ENCODE data around the gene TMPRSS11A.

Gene TMPRSS11A

GRCh38 chr4:67934628-67935027 lies 28.7 kb downstream of the TMPRSS11A start:
- Histone ChIP-seq H3K36me3 (replicated peaks; ENCODE audit: insufficient read depth, low read length) (no peaks in the 10 kb centered on the region), H4K20me1 (ENCODE audit: insufficient read depth, low read length) (no peaks in the 10 kb centered on the region), H3F3A (ENCODE audit: insufficient read depth, low read length) (peaks cover 12% of the 10 kb centered on the region), H3K9me3 (replicated peaks; ENCODE audit: insufficient read depth, low read length) (no peaks in the 10 kb centered on the region; the same call in 1 of the 2 replicates), H3K27me3 (replicated peaks; ENCODE audit: insufficient read depth, low read length) (no peaks in the 10 kb centered on the region), H3K4me3 (ENCODE audit: low read length) (peak overlapping the region; percentile 6; the same call in 1 of the 2 replicates), H3K4me2 (ENCODE audit: low read depth, low read length) (peak overlapping the region; percentile 55), H3K4me1 (ENCODE audit: low read length) (peaks cover 27% of the 10 kb centered on the region), H3K9ac (ENCODE audit: low read length) (peak overlapping the region; percentile 11; the same call in 1 of the 2 replicates), H2AFZ (ENCODE audit: low read length) (peak overlapping the region; percentile 33), H3K79me2 (ENCODE audit: low read length) (no peaks in the 10 kb centered on the region), H3K27ac (ENCODE audit: low read length) (peak overlapping the region; percentile 74), H3K9me2 (replicated peaks; ENCODE audit: insufficient read depth, low read length) (no peaks in the 10 kb centered on the region)
- DNase-seq = peak; percentile 78
- no peak for TF ChIP-seq CTCF (IDR thresholded peaks at IDR 0.05; ENCODE audit: low read length)
- TF ChIP-seq EZH2phosphoT487 (IDR thresholded peaks at IDR 0.05; ENCODE audit: low read length) = no peak
- TF ChIP-seq EZH2 (optimal IDR thresholded peaks at IDR 0.05; ENCODE audit: low read depth, low read length) = no peak

- peaks cover 27% of the 10 kb centered on the region for H3K4me1 ChIP-seq (ENCODE audit: low read length)
- peaks cover 12% of the 10 kb centered on the region for H3F3A ChIP-seq (ENCODE audit: insufficient read depth, low read length)
- H3K27ac ChIP-seq (ENCODE audit: low read length) = peak overlapping the region; percentile 74; the same call in 1 of the 2 replicates
- H2AFZ ChIP-seq (ENCODE audit: low read length) = peak overlapping the region; percentile 0; the same call in 1 of the 2 replicates
- H3K79me2 ChIP-seq (ENCODE audit: low read length) = no peaks in the 10 kb centered on the region
- no peaks in the 10 kb centered on the region for H4K20me1 ChIP-seq (ENCODE audit: insufficient read depth, low read length)
- no peaks in the 10 kb centered on the region for H3K27me3 ChIP-seq (replicated peaks; ENCODE audit: insufficient read depth, low read length)
- H3K9ac ChIP-seq (ENCODE audit: low read length) = no peak overlapping the region
- no peak overlapping the region for H3K4me3 ChIP-seq (ENCODE audit: low read length)
- H3K9me3 ChIP-seq (replicated peaks; ENCODE audit: insufficient read depth, low read length) = no peaks in the 10 kb centered on the region; the same call in 1 of the 2 replicates
- peak overlapping the region; percentile 55; the same call in 1 of the 2 replicates for H3K4me2 ChIP-seq (ENCODE audit: low read depth, low read length)
- H3K9me2 ChIP-seq (replicated peaks; ENCODE audit: insufficient read depth, low read length) = no peaks in the 10 kb centered on the region
- no peaks in the 10 kb centered on the region for H3K36me3 ChIP-seq (replicated peaks; ENCODE audit: insufficient read depth, low read length)
- TF ChIP-seq CTCF (IDR thresholded peaks at IDR 0.05; ENCODE audit: low read length) (no peak), EZH2phosphoT487 (IDR thresholded peaks at IDR 0.05; ENCODE audit: low read length) (no peak), EZH2 (optimal IDR thresholded peaks at IDR 0.05; ENCODE audit: low read depth, low read length) (no peak)
- no peak for DNase-seq
Observed at GRCh38 chr4:67933755-67934154, 29.5 kb downstream of the TMPRSS11A start.

- DNase-seq = no peak
- Histone ChIP-seq H3K79me2 (ENCODE audit: low read length) (no peaks in the 10 kb centered on the region), H3K9me3 (replicated peaks; ENCODE audit: insufficient read depth, low read length) (no peaks in the 10 kb centered on the region), H3K27me3 (replicated peaks; ENCODE audit: insufficient read depth, low read length) (no peaks in the 10 kb centered on the region), H3K9ac (ENCODE audit: low read length) (no peak overlapping the region), H3K4me3 (ENCODE audit: low read length) (no peak overlapping the region), H2AFZ (ENCODE audit: low read length) (no peak overlapping the region), H3K36me3 (replicated peaks; ENCODE audit: insufficient read depth, low read length) (no peaks in the 10 kb centered on the region), H3F3A (ENCODE audit: insufficient read depth, low read length) (peaks cover 12% of the 10 kb centered on the region), H3K9me2 (replicated peaks; ENCODE audit: insufficient read depth, low read length) (no peaks in the 10 kb centered on the region), H3K27ac (ENCODE audit: low read length) (no peak overlapping the region), H3K4me1 (ENCODE audit: low read length) (peaks cover 27% of the 10 kb centered on the region), H4K20me1 (ENCODE audit: insufficient read depth, low read length) (no peaks in the 10 kb centered on the region), H3K4me2 (ENCODE audit: low read depth, low read length) (no peak overlapping the region)
- no peak for TF ChIP-seq EZH2phosphoT487 (IDR thresholded peaks at IDR 0.05; ENCODE audit: low read length)
- TF ChIP-seq CTCF (IDR thresholded peaks at IDR 0.05; ENCODE audit: low read length) = no peak
- no peak for TF ChIP-seq EZH2 (optimal IDR thresholded peaks at IDR 0.05; ENCODE audit: low read depth, low read length)
Observed at GRCh38 chr4:67933038-67933437, 30.3 kb downstream of the TMPRSS11A start.
